GM12874 (cell line): Measurements from ENCODE around the gene NOS1AP.

Experiments used
- TF ChIP-seq, protein P1 (sequence below): IDR thresholded peaks from 2 replicates; pipeline ENCODE4 v1.5.1; 2011; ENCODE audit warnings: low read depth, mild to moderate bottlenecking, control low read depth, low read length, moderate library complexity; ENCODE audit not compliant: insufficient read depth

The NOS1AP gene

DNA sequence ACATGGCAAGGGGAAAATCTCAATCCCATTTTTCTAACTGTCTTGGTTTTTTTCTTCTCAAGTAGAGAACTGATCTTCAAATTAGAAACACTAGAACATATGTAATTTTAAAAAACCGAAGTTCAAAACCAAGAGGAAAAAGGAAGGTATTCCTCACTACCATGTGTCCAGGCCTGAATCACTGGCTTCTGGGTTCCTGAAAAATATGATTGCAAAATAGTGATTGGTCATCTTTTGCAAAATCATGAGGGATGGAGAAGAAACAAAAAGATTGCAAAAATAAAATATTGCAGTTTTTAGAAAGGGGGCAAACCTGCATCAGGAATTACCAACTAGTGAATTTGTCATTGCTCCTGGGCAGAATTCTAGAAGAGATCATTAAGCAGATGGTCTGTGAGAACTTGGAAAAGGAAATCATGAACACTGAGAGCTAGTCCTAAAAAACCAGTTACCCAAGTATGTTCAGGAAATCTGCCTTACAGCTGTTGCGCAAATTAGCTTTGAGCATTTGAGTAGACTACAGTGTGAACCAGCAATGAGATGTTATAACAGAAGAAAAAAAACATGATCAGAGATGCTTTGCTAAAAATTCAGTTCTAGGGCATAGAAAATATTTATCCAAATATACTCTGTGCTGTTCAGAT, 257.8 kb downstream of the NOS1AP start:
- TF ChIP-seq, protein P1, sequence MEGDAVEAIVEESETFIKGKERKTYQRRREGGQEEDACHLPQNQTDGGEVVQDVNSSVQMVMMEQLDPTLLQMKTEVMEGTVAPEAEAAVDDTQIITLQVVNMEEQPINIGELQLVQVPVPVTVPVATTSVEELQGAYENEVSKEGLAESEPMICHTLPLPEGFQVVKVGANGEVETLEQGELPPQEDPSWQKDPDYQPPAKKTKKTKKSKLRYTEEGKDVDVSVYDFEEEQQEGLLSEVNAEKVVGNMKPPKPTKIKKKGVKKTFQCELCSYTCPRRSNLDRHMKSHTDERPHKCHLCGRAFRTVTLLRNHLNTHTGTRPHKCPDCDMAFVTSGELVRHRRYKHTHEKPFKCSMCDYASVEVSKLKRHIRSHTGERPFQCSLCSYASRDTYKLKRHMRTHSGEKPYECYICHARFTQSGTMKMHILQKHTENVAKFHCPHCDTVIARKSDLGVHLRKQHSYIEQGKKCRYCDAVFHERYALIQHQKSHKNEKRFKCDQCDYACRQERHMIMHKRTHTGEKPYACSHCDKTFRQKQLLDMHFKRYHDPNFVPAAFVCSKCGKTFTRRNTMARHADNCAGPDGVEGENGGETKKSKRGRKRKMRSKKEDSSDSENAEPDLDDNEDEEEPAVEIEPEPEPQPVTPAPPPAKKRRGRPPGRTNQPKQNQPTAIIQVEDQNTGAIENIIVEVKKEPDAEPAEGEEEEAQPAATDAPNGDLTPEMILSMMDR, result no peak

DNA sequence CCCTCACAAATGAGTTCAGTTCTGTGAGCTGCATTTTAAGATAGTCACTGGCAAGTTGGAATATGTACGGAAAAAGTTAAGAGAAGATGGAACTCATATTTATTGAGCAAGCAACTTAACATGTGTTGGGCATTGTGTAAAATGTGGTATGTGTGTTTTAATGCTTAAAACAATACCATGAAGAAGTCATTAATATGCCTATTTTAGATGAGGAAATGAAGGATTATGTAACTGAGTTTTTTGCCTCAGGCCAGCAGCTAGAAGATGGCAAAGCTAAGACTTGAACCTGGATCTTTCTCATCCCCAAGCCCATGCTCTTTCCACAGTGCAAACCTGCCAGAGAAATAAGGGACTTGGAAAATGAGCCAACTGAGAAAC, 258.3 kb downstream of the NOS1AP start:
- TF ChIP-seq, protein P1, result no peak

DNA sequence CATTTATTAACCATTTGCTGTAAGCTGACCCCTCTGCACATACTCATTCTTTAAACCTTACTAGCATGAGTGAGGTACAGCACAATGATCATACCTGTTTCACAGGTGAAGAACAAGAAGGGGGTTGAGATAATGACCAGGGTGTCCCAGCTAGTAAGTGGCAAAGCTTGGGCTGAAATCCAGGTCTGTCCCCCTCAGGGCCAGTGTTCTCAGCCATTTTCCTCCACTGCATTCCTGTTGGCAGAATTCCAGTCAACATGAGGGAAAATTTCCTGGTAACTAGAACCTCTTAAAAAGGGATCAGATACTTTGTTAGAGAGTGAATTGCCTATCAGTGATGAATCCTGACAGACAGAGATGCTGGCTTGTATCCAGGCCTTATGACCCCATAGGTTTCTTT, 259.0 kb downstream of the NOS1AP start:
- TF ChIP-seq, protein P1, result no peak

DNA sequence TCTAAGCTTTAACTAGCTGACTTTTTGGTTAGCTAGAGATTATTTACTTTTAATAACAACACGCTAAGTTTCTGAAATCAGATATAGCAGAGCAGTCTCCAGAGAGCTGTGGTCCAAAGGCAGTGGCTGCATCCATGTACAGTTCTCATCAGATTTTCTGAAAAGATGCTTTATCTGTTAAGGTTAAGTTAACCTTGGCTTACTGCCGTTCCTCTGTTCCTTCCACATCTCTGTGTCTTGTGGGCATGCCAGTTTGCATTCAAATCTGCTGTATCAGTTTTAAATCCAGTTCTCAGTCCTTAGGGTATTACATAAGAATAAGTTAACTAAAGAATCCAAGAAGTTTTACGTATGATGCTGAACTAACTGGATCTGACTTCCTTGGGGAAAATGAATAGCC, 260.3 kb downstream of the NOS1AP start:
- TF ChIP-seq, protein P1, result no peak

DNA sequence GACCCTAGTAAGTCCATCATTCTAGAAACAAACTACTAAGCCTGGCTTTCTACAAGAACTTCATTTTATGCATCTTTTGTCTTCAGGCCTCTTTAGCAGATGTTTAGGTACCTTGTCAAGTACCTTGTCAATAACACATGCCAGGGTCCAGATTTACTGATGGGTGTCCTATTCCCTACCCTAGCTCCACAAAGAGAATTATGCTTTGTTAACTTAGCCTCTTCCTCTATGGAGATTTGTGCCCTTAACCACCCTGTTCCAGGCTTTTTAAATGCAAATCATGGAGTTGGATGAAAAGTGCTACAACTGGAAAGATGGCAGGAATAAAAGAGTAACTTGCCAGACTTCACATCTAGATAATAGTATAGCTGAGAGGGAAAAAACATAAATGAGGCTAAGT, 264.5 kb downstream of the NOS1AP start:
- TF ChIP-seq, protein P1, result no peak

DNA sequence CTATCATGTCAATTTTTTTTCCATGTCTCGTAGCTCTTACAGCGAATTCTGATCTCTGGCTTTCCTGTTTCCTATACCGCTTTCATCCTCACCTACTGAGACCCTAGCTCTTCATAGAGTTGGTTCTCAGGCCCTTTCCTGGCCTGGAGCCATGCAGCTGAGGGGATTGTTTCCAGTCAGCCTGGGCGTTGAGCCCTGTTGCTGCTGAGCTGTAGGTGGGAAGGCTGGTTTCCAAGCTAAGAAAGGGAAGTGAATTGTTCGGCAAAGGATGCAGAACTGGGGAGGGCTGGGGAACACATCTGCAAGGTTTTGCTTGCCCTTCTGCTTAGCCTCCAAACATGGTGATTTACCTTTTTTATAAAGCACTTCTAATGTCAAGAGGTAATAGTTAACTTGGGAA, 265.6 kb downstream of the NOS1AP start:
- TF ChIP-seq, protein P1, result no peak

DNA sequence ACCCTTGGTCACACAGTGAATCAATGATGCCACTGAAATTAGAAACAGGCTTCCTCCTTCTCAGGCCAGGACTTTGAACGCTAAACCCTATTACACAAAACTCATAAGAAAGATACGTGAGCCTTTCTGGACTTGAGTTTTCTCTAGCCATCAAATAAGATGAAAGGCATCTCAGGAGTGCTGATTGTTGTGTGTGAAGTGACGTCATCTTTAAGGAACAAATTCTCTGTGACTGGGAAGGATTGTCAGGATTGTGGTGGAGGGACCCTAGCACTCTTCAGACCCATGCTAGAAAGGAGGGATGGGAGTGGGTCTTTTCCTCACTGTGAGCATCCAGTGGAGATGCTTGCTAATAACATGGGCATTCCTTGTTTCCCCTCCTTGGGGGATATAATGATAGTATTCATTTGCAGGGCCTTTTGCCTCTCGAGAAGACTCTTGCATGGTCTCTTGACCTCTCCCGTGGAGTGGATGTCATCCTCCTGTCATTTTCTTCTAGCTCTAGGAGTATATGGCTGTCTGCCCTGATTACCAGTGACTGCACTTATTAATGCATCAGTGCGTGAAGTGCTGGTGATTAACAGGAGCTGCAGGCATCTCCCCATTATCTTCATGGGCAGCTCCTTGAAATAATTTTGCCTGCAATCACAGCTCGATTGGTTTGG, 267.3 kb downstream of the NOS1AP start:
- TF ChIP-seq, protein P1, result no peak
